Brain microvascular endothelial cell (primary cell): ENCODE measurements around the gene PMEPA1.

Experiments used
- DNase-seq: peaks from one replicate; pipeline ENCODE4 v3.0.0-alpha.2; 2020
- H3K27ac ChIP-seq: fragments of 250-450 bp; sonication (Bioruptor Pico); 2 replicates; pipeline ENCODE4 v1.5.1; 2020; ENCODE audit warnings: mild to moderate bottlenecking, moderate library complexity
- H3K27me3 ChIP-seq: fragments of 250-450 bp; sonication (Bioruptor Pico); replicated peaks from 2 replicates; pipeline ENCODE4 v1.5.1; 2020; ENCODE audit warnings: mild to moderate bottlenecking
- H3K36me3 ChIP-seq: fragments of 250-450 bp; sonication (Bioruptor Pico); replicated peaks from 2 replicates; pipeline ENCODE4 v1.5.1; 2020; ENCODE audit warnings: mild to moderate bottlenecking
- H3K4me3 ChIP-seq: 2 replicates; pipeline ENCODE4 v1.5.1; 2011; ENCODE audit warnings: low read depth, mild to moderate bottlenecking, control low read depth, low read length, moderate library complexity
- CTCF ChIP-seq: IDR thresholded peaks from 2 replicates; pipeline ENCODE4 v1.5.1; 2011; ENCODE audit warnings: low read depth, mild to moderate bottlenecking, moderate library complexity, low read length, control low read depth, inconsistent platforms; ENCODE audit errors: missing control alignments
- in situ Hi-C: cut with HindIII; loops from 2 replicates; pipeline ENCODE4 v1.10.0; 2017; ENCODE audit warnings: low sequenced_read_pairs, low pct_ligation_motif_present

The PMEPA1 gene

GRCh38 chr20:57724610-57725405, 15.0 kb upstream of the PMEPA1 start:
- in situ Hi-C loops: no loop called here
- peaks cover 11% of the 10 kb centered on the region for H3K27me3 ChIP-seq

GRCh38 chr20:57723816-57724215, 14.0 kb upstream of the PMEPA1 start:
- no peak for DNase-seq
- H3K27me3 ChIP-seq: peaks cover 9% of the 10 kb centered on the region
- no peaks in the 10 kb centered on the region for H3K36me3 ChIP-seq
- no peak overlapping the region for H3K4me3 ChIP-seq
- in situ Hi-C loops: no loop called here
- no peak overlapping the region for H3K27ac ChIP-seq
- TF ChIP-seq CTCF: no peak

More at GRCh38 chr20:57724610-57725405, 15.0 kb upstream of the PMEPA1 start:
- no peak for DNase-seq
- no peaks in the 10 kb centered on the region for H3K36me3 ChIP-seq
- H3K4me3 ChIP-seq: no peak overlapping the region
- H3K27ac ChIP-seq: no peak overlapping the region
- TF ChIP-seq CTCF: no peak

- Histone ChIP-seq H3K27ac (no peak overlapping the region), H3K27me3 (peaks cover 5% of the 10 kb centered on the region), H3K4me3 (no peak overlapping the region), H3K36me3 (no peaks in the 10 kb centered on the region)
- in situ Hi-C loops: no loop called here
- DNase-seq: no peak
- no peak for TF ChIP-seq CTCF
Observed at GRCh38 chr20:57719951-57720350, 10.1 kb upstream of the PMEPA1 start.

GRCh38 chr20:57718490-57719009, 8.7 kb upstream of the PMEPA1 start:
- Histone ChIP-seq H3K36me3 (no peaks in the 10 kb centered on the region), H3K4me3 (peak overlapping the region; percentile 53), H3K27ac (no peak overlapping the region), H3K27me3 (peaks cover 5% of the 10 kb centered on the region)
- TF ChIP-seq CTCF: no peak
- in situ Hi-C loops: no loop called here
- peak; percentile 99 for DNase-seq

GRCh38 chr20:57717797-57718196, 8.0 kb upstream of the PMEPA1 start:
- Histone ChIP-seq H3K27ac (no peak overlapping the region), H3K4me3 (no peak overlapping the region)

More at GRCh38 chr20:57717797-57718196, 8.0 kb upstream of the PMEPA1 start:
- in situ Hi-C loops: no loop called here
- no peak for DNase-seq
- no peak for TF ChIP-seq CTCF
- Histone ChIP-seq H3K27me3 (no peaks in the 10 kb centered on the region), H3K36me3 (no peaks in the 10 kb centered on the region)
